Measurements from ENCODE around the gene PCDHAC2.

DNA sequence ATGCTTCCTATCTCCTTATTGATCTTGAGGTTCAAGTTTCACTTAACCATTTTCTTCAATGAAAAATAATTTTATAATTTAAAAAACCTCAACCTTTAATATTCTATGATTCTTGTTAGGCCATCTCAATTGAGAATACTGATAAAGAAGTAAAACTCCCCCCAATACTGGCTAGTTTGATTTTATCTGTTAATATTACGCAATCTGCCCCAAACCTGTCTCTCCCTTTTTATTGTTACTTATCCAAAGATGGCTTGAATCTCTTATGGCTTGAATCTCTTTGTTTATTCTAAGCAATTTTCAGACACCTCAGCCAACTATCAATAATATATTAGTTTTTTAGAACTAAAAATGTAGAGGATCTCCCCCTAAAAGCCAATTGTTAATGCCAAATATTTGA is 4.1 kb upstream of the PCDHAC2 start:
- TF ChIP-seq, protein P1, sequence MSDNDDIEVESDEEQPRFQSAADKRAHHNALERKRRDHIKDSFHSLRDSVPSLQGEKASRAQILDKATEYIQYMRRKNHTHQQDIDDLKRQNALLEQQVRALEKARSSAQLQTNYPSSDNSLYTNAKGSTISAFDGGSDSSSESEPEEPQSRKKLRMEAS (IDR thresholded peaks at IDR 0.05; ENCODE audit: insufficient read depth, insufficient read length), result no peak
- TF ChIP-seq CTCF (IDR thresholded peaks at IDR 0.05; ENCODE audit: extremely low read depth in 1 of 2, insufficient read depth in 1 of 2, low read depth in 1 of 2, low read length in 2 of 2), result no peak
- TF ChIP-seq EZH2 (IDR thresholded peaks at IDR 0.05; ENCODE audit: borderline replicate concordance, low read depth, low read length, severe bottlenecking), result no peak
- no peak for TF ChIP-seq POLR2A (IDR thresholded peaks at IDR 0.05; ENCODE audit: low read depth, low read length)
- TF ChIP-seq MYC (IDR thresholded peaks at IDR 0.05; ENCODE audit: low read depth, low read length), result no peak
